D341Med (cell line): ENCODE measurements around the gene KCNIP4.
"Not testable (repeated sequence)": the region's sequence is repeated elsewhere in the genome, so short reads cannot be mapped to it uniquely, and the experiment has no call there.

Experiments used
- DNase-seq: peaks from one replicate; pipeline ENCODE4 v3.0.0; 2012; ENCODE audit warnings: low spot score

The KCNIP4 gene

DNA sequence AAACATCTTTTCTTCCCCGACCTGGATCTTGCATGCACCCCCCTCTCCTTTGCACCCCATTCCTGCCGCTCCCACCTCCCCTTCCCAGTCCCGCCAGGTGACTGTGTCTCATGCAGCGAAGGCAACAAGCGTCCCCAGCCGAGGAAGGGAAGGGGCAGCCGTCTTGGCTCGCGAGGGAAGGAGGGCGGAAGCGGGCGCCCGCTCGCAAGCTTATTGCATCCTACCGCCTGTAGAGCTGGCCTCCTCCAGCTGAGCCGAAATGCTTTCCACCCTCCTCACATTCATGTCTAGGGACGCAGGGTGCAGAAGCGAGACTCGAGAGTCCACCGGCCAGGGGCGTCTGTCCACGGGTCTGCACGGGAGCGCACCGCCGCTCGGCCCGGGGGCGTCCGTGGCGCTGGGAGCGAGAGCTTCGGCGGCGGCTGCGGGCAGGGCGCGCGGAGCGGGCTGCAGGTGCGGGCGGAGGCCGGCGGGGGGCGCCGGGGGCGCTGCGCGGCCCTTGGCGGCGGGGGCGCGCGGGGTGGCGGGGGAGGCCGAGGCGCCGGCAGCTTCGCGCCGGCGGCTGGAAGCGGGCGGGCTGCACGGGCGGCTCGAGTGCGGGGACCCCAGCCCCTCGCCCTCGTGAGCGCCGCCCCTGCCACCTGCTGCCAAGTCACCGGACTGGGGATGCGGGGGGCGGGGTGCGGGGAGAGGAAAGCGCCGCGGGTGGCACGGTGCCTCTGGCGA lies at the start of gene KCNIP4:
TSS of gene KCNIP4 (minus strand) at position 426 of the 726 bp plus-strand sequence.
- DNase-seq = peak; percentile 93

DNA sequence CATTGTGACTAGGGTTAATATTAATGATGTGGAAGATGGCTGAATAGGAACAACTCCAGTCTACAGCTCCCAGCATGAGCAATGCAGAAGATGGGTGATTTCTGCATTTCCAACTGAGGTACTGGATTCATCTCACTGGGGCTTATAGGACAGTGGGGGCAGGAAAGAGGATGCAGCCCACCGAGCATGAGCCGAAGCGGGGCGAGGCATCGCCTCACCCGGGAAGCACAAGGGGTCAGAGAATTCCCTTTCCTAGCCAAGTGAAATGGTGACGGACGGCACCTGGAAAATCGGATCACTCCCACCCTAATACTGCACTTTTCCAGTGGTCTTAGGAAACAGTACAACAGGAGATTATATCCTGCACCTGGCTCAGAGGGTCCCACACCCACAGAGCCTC lies 48.0 kb upstream of the KCNIP4 start:
- DNase-seq = not testable (repeated sequence)

DNA sequence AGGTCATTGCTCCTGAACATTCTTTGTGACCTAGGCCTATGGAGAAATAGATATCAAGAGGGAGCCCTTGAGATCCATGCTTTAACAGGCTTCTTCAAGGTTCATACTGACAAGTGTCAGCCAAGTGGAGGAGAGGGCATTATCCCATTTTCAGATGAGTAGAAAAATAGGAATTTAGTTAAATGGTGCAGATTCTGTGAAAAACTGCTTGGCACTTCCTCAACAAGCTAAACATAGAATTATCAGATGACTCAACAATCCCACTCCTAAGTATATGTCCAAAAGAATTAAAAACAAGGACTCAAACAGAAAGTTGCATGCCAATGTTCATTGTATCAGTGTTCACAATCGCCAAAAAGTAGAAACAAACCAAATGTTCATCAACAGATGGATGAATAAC lies 43.8 kb upstream of the KCNIP4 start:
- no peak for DNase-seq

DNA sequence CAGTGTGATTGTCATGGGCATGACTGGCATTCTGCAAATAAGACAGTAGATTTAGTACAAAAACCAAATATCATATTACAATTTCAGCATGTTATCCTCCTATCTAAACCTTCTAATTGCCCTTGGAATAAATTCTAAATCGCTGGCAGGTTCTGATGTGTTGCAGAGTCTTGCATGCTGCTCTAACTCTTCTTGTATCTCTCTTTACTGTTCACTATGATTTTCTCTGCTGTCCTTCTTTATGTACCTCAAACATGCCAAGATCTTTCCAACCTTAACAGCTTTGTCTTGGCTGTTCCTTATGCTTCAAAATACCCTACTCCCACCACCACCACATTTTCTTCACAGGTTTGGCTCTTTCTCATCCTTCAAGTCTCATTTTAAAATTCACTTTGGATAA lies 43.0 kb upstream of the KCNIP4 start:
- DNase-seq = no peak

DNA sequence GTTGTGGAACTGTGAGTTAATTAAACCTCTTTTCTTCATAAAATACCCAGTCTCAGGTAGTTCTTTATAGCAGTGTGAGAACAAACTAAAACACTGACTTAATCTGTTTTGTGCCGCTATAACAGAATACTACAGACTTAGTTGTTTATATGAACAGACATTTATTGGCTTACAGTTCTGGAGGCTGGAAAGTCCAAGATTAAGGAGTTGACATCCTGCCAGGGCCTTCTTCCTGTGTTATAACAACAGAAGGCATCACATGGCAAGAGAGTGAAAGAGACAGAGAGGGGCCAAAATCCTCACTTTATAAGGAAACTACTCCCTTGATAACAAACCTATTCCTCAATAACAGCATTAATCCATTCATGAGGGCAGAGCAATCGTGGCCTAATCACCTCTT lies 42.5 kb upstream of the KCNIP4 start:
- DNase-seq = no peak

DNA sequence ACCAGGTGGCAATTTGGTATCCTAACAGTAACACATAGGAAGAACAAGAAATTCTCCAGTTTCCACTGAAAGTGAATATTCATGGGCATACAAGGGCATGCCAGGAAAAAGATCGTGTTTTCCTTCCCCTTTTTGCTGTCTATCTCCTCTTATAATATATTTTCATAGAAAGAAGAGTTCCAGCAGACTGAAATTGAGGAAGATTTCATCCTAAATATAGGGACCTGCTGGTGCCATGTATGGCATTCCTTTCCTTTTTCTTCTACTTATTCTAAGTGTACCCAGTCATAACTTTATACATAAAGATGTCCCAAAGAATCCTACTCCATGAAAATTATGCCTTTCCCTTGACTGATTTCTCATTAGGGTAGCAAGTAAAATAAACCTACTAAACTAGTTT lies 40.8 kb upstream of the KCNIP4 start:
- DNase-seq = no peak

DNA sequence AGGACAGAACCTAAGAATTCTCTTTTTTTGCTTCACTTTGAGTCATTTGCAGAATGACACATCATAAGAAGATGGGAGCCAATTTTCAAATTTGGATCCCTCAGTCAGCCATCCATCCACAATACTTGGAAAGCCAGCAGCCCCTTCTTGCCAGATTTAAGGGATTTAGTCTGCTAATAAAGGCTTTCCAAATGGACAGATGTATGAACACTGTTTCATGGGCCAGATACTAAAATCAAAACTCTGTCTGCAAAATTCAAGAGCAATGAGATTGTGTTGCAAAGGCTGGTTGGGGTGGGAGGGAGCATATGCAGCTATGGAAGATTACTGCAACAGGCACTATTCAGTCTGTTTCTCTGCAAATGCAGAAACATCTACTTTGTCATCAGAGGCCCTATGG lies 37.7 kb upstream of the KCNIP4 start:
- no peak for DNase-seq

DNA sequence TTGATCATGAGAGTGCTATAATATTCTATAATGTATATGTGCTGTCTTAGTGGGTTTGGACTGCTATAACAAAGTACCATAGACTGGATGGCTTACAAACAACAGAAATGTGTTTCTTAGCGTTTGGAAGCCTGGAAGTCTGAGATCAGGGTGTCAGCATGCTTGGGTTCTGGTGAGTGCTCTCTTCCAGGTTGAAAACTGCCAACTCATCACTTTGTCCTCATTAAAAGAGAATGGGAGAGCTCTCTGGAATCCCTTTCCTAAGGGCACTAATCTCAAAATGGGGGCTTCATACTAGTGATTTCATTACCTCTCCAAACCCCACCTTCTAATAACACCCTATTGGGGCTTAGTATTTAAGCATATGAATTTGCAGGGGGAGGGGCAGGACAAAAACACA lies 33.5 kb upstream of the KCNIP4 start:
- DNase-seq = no peak

DNA sequence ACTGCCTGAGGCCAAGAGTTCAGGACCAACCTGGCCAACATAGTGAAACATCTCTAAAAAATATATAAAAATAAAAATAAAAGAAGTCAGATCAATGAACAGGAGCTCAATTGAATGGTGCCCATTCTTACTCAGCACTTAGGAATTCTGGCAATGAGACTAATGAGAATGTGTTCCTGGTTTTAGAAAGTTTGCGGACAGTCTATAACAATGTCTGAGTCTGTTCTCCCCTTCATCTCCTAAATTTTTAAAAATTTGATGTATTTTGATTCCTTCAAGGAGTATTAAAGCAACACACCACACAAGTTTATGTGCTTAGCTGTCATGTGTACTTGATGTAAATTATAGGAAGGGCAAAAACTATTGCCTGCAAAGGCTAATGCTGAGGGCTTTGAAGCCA lies 30.6 kb upstream of the KCNIP4 start:
- DNase-seq = no peak

DNA sequence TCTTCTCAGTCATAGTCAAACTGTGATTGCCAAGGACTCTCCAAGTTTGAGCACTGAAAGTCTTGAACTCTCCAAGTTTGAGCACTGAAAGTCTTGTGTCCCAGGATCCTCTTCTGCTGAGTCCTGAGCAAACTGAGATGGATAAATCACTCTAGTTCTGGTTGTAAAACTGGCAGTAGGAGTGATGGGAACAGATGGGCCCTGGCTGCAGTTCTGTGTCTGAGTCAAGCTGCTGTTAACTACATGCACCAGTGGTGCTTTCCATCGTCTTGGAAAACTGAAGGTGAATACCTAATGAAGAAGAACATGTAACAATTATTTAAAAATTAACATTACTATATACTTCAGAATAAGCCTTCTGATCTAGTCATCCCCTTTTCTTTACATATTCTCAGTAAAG lies 27.6 kb upstream of the KCNIP4 start:
- no peak for DNase-seq

DNA sequence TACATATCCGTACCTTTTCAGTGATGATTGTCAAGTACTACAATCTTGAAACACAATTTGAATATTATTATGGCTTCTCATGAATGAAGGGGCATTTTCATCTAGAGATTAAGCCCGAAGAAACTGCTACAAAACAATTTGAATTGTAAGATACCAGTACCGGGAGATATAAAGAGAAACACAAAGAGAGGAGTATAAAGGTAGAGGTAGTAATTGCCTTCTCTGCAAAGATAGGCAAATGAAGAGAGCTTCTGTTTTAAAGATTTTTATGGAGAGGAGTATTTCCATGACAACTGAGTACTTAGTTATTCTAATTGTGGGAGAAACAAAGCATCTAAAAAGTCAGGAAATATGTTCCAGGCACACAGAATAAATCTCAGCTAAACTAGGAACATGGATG lies 25.3 kb upstream of the KCNIP4 start:
- no peak for DNase-seq

DNA sequence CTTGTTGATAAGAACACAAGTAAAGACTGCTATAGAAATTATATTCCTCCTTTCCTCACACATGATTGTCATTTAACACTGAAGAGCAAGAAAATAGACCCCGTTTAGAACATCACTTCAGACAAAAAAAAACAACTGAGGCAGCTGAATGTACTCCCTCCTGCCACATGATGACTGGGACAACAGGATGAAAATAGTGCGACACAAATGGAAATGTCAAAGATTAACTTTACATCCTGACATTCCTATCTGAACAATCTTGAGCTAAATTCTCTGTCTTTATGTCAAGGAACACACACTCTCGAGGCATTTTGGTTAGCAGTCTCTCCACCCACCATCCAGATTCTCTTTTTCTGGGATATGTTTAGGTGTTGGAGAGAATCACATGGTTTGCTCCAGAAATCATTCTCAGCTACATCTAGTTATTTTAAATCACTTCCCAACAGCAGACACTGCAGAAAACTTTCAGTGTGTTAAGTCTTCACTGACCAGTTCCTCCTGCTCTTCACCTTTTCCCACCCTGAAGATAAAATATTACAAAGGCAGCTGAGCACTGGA lies 16.3 kb upstream of the KCNIP4 start:
- DNase-seq = no peak

DNA sequence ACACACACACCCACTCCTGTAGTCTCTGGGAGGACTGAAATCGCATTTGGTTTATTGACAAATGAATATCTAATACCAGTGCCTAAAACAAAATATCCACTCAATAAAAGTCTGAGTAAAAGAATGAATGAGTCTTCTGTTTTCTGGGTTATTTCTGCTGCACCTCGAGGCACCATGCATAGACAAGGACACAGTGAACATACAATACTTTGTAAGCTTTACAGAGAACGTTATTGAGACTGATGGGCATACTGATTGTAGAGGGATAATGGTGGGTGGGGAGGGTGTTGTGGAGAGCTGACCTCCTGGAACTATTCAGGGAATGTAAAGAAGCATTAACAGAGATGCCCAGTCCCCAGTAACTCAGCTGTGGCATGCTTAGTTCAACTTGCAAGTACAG lies 14.1 kb upstream of the KCNIP4 start:
- no peak for DNase-seq

DNA sequence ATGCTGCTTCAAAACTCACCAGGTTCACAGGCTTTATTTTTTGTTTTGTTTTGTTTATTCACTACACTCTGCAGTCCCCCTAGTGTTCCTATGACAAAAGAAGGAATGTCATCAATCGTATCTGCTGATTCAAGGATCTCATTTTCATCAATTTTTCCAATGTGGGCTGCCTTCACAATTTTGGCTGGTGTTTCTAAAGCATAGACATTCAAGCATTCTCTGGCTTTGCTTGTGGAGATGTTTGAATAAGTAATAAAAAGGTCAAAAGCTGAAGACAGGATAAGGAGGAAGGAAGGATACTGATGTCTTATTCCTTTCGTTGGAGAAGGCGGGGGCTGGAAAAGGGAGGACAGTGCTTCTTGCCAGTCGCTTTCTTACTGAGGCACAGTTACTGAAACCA lies 12.2 kb upstream of the KCNIP4 start:
- DNase-seq = no peak

DNA sequence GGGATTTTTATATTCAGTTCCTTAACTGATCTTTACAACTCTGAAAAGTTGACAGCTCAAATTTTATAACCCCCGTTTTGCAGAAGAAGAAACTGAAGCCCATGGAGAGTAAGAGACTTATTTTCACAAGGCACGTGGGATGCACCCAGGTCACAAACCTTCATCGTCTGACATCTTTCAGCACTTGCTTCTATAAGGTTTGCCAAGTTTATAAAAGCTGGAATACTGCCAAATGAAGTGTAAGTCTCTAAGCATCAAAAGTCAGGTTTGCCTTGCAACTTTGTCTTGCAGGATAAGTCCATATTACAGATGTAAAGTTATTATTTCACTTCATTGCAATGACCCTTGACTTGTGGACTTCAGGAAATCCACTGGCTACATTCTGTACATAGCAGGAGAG lies 6.3 kb upstream of the KCNIP4 start:
- no peak for DNase-seq

DNA sequence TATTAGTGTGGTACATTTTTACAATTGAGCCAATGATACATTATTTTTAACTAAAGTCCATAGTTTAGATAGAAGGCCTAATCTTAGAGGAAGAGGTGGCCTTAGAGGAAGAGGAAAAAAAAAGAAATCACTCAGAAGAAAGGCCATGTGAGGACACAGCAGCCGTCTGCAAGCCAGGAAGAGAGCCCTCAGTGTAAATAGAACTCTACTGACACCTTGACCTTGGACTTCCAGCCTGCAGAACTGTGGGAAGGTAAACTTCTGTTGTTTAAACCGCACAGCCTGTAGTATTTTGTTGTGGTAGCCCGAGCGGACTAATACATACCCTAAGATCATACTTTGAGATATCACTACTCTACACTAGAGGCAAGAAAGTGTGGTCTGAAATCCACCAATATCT lies 5.1 kb upstream of the KCNIP4 start:
- no peak for DNase-seq

DNA sequence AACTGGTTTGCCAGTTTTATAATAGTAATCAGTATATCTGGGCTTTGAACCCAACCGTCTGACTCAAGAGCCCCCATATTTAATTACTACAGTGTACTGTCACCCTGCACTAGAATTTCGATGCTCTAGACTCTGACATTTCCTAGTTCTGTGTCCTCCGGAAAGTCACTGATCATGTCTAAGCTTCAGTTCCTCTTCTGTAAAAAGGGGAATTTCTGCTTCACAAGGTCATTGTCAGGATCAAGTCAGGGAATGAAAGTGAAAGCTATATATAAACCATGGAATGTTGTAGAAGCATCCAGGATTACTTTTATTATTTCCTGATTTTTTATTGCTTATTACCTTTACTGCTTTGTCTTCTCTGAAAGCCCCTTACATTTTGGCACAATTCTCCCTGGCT lies 4.0 kb upstream of the KCNIP4 start:
- DNase-seq = no peak

DNA sequence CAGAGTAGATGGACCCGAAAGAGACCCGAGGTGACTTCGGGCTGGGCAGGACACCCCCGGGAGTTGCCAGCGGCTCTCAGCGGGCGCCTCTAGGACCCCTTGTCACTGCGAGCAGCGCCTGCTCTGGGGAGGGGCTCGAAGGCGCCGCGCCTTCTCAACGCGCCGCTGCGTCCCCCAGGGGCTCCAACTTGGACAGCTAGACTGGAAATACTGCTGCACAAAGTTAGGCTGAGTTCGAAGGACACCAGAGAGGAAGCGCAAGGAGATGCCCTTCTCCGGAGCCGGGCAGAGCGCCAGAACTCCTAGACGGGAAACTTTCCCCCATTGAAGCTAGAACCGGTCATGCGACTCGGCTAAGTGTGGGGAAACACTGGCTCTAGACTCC lies 493 bp upstream of the KCNIP4 start:
- DNase-seq = no peak

DNA sequence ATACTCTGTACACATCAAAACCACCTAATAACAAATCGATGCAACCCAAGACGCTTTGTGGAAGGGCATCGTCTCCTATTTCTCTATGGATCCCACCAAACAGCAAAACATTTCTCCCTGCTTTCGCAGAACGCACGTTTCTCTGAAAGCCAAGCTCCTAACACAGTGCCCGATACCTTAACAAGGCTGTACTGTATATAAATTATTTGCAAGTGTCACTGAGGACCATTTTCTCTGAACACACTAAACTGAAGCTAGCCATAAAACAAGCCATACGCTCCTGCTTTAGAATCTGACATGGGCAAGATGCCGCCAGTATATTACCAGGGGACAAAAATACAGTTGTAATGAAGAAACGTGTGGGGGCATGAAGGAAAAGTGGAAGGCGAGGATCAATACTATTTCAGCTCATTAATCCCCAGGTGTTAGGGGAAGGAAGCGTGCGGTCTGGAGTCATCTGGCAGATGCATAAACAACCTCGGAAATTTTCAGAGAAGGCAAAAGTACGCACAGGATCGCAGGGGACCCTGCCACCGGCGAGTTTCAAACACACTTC lies 703 bp downstream of the KCNIP4 start:
- DNase-seq = no peak

DNA sequence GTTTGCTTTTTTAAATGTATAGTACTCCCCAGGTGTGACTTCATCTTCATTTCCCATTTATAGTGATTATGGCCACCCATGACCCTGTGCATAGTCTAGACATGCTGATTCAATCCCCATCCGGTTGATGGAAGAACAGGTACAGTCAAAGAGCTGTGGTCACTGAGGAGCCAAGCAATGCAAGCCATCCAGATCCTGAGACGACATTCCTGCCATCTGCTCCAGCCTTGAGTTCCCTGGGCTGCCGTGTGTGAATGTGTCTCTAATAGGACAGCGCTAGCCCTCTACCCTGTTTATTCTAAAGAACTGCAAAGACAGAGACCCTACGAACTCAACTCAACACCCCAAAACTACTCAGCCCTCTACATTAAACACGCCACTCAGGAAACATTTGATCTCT lies 1.7 kb downstream of the KCNIP4 start:
- peak; percentile 51 for DNase-seq

DNA sequence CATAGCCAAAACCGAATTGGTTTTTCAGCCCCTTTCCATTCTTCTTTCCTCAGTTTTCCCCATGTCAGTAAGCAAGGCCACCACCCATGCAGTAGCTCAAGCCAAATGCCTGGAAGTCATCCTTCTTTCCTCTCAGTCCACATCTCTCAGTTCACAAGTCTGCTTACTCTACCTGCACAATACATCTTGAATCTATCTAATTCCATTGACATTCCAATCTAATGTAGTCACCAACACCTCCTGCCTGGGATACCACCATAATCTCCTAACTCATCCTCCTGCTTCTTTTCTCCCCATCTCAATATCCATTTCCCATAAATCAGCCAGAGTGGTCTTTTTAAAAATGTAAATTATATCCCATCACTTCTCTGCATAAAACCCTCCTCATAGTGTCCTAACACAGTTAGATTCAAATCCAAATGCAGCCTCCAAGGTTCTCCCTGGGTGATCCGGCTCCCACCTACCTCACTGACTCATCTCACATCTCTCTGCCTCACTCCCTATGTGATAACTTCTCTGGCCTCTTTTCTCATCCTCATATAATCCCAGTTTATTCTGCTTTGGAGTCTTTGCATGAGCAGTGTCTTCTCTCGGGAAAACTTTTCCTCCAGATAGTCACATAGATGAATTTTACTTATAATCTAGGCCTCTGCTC lies 26.9 kb downstream of the KCNIP4 start:
- DNase-seq = no peak

DNA sequence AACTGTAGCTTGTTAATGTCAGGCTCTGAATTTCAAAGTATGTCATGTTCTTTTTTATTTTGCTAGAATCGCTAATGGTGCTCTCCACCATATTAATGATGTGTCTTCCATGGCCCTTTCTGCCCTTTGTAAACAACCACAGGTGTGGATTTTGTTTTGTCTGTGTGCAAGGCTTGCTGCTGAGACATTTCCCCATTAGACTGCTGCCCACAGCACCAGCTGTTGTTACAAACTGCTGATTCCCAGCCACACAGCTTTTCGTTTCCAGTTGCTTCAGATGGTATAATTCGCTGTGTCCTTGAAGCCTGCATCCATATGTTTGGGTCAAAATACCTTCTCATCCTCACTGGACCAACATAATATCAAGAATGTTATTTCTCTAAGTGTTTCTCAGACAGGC lies 32.8 kb downstream of the KCNIP4 start:
- DNase-seq = no peak

DNA sequence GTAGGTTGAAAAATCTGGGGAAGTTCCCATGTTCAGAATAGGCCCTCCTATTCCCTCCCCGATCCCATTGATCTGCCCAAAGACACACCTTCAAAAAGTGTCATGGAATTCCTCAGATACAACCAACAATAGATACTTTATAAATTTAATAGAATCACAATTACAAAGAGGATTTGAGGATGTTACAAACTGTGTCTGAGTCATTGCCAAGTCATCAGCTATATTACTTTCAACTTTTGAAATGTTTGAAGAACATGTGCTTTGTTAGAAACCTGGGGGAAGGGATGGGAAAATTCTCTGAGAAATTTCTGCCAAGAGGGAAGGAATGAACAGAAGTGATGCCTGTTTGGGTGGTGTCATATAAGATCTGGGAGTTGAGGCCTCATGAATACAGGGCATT lies 46.7 kb downstream of the KCNIP4 start:
- DNase-seq = no peak

DNA sequence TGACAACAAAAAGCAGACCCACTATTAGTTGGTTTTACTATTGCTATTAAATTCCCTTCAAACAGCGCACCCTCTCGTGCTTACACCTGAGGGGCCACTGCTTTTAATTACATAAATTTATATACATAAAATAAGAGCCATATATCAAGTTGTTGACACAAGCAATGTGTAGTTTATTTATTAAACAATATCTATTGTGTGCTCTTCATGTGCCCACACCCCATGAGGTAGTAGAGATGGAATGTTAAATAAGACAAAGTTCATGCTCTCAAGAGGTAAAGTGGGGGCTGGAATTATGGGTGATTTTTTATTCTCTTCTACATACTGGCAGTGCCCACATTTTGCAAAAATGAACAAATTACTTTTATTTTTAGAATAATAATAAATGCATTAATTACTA lies 47.3 kb downstream of the KCNIP4 start:
- no peak for DNase-seq
